Activated naive CD4-positive, alpha-beta T cell treated with Interleukin-2 at 50 U/mL for 16 hours (primary cell): ENCODE measurements around the gene IFIT1B.

Source experiments
- DNase-seq: peaks from one replicate; pipeline ENCODE4 v3.0.0-alpha.2; 2020

Gene IFIT1B

DNA sequence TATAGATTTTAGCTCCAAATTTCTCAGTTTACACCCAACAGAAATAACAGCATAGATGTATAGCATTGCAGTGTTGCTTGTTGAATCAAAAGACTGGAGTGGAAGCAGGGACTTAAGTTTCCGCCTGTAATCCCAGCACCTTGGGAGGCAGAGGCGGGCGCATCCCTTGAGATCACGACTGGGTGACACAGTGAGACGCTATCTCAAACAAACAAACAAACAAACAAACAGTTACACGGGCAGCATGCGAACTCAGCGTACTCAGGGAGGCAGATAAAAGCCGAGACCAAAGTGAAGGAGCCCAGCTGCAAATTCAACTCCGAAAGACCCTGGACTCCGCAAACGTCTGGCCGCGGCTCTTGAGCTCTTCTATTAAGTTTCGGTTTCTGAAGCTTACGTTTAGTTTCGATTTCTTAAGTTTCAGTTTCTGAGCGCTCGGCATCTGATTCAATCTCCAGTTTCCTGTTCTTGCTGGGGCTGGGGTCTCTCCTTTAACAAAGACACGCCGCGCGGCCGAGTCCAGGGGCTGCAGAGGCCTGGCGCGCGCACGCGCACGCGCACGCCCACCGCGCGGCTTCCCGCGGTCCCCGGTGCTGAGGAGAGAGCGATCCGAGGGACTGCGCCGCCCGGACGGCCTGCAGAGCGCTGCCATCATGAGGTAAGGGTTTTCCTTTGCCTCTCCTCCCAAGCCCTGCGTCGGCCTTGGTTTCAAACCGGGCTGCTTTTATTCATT lies 36.5 kb downstream of the IFIT1B start, which contains the start of gene IFIT5:
IFIT5 (plus strand) TSS at position 423 of the 733 bp plus-strand sequence; CDS start at position 654, 231 bp downstream.
- peak; percentile 65 for DNase-seq

DNA sequence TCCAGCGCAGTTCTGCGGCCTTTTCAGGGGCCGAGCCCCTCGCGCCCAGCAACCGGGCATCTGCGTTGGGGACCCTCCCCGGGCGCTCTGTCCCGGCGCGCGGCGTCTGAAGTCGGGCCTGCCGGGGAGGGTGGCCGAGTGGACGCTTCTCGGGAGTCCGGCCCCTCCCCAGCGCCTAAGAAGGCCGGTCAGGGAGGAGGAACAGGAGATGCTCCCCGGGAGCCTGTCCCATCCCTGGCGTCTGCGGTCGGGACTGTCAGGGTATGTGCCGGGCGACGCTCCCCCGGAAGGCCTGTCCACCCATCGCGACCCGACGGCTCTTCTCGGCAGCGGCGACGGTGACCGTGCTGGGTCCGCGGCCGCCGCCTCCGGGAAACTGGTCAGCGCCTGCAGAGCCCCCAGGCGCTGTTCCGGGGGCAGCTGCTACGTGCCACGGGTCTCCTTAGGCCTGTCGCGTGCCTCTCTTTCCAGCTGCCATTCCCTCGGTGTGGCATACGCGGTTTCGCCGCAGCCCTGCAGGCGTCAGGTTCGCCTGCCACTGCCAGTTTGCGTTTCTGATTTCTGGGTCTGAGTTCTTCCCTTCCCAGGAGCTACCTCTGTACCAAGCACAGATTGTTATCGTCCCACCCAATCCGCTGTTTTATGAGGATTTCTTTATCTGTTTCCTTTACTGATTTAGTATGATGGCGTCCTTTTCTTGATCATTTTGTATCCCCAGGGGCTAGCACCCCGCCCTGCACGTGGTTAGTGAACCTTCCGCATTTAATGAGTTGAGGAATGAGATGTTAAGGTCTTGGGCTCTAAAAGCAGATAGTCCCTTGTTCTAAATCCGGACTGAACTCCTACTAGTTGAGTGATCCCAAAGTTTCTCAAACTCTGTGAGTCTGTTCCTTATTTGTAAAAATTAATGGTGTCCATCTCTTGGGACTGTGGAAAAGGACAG lies 37.3 kb downstream of the IFIT1B start:
- DNase-seq, result peak; percentile 45

DNA sequence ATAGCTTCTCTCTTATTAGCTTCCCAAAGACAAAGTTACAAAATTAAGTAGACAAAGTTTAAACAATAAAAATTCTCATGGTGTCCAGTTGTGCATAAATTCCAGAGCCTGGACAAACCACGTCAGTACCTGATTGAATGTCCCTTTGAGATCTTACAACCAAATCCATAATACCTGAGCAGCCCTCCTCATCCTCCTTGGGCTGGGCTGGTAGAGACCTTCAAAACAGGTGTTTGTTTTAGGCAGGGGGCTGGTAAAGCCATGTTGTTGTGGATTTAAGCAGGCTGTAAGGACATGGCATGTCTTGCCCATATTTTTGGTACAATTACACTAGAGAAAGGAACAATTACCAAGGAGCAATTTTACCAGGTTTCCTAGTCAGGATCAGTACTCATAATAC lies 38.6 kb downstream of the IFIT1B start:
- DNase-seq, result no peak

DNA sequence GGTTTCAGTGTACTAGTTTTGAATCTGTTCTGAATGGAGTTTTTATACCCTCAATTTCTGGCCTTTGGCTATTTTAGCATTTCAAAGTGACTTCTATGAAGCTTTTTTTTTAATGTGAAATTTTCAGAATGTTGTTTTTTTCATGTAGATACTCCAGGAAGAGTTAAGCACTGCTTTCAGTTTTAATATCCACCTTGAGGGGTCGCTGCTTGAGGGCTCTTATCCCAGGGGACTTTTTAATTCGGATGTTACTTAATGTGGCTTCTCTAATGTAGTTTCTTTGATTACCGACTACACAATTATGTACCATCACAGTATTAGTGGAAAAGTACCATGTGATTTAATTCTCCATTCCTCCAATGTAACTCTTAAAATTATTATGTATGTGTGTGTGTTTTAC lies 41.7 kb downstream of the IFIT1B start:
- no peak for DNase-seq

DNA sequence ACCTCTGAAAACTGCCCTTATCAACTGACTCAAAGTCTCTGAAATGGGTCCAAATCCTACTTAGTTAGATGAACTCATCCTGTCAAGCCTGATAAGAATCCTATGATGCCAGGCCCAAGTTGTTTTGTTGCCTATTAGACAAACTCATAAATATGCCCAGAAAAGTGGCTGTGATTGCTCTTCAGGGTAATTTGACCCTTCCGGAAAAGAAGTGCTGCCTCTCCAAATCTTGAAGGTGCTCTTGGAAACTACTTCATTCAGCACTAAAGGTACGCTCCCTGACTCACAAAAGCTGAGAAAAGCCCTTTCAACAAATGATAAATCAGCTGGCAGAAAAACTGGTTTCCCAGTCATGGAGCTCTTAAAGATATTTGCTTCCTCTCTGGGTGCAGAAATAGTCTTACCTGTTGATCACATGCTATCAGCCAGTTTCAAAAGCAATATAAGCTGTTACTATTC lies 43.2 kb downstream of the IFIT1B start:
- DNase-seq, result no peak

DNA sequence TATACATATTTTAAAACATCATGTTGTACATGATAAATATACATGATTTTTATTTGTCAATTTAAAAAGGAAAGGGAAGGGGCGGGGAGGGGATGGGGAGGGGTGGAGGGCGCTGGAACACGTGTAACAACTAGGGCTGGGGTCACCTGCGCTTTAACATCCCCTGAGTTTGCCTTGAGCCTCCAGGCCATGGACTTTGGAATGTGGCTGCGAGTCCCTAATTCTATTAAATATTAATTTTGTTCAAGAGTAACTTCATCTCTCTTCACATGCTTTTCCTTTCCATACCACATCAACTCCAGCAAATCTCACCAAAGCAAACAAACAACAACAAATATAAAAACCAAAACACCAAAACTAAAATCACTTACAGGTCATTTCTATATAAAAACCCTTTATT lies 47.1 kb downstream of the IFIT1B start:
- no peak for DNase-seq

DNA sequence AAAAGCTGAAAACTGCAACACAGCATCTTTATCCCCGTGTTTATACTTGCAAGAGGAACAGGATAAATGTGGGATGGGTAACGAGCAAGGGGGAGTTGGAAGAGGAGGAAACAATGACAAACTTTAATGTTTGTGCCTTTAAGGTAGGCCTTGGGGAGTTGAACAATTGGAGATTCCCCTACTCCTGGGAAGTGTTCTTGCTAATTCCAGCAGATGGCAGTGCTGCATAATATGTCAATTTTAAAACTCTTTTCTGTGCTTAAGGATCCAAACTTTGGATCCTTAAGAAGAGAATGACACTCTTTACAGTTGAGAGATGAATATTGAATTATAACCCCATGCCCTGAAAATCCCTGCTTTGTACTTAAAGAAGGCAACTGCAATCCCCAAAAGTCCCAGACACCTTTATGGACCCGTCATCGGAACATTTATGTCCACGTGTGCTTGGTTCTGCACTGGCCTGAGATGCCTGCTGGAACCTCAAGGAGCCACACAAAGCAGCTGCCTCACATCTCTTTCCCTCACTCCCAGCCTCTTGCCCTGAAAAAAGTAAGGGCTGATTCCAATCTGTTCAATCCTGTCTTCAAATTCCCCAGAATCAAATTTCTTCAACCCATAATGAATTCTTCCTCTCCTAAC lies 48.5 kb downstream of the IFIT1B start:
- DNase-seq, result no peak

DNA sequence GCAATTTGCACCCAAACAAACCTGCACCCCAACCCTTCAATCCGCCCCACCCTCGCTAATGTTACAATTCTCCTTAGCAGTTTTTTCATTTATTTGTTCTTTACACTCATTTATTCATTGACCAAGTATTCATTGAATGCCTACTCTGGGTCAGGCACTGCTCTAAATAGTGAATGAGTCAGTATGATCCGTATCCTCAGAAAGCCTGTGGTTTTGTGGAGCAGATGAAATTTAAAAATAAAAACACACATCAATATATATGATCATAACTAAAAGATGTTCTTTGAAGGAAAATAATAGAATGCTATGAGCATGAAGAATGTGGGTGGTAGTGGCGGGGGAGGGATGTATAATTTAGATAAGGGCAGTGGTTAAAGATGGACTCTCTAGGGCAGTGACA lies 49.8 kb downstream of the IFIT1B start:
- DNase-seq, result no peak

DNA sequence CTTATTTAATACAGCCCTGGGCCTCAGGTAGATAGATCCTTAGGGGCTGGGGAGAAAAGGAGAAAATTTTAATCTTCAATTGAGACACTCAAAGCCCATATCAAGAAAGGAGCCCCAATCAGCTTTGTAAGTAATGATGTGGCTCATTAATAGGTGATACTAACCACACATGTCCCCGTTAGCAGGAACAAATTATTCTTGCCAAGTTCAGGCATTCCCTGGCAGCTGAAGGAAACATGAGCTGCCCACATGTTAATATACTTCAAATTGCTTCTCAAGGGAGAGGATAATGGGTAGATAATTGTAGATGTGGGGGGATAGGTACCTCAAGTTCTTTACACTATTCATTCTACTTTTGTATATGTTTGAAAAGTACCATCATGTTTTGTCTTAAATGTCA lies 51.0 kb downstream of the IFIT1B start:
- no peak for DNase-seq

DNA sequence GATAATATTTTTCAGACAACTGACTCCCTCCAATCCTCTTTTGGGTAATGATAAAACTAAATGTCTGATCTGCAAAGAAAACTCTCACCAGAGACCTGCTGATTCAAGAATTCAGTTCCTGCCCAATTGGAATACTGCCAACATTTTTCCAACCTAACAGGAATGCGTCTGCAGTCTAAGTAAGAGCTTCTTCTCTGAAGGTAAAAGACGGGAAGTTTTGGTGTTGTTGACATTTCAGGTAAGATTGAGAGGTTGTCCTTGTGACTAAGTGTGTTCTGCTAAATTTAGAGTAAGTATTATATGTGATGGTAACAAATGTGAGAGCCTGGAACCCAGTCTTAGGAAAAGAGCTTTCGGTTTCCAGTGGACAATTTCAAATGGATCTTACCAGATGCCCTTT lies 54.1 kb downstream of the IFIT1B start:
- no peak for DNase-seq
